Mucosa of gallbladder (tissue), 1 donor: ENCODE results near the gene ZSCAN22. TPM values are rescaled to one million over a fixed set of nuclear protein-coding genes. Genes with fewer than 3 reads are reported as not detected.
A peak's percentile ranks its signal among the peaks of the same experiment; 100 is the strongest.

ENCODE experiments used
- DNase-seq: peaks from one replicate; pipeline ENCODE4 v3.0.0-alpha.2; 2020; ENCODE audit warnings: low spot score
- total RNA-seq: library from RNA; stranded (reverse); gene quantifications from one replicate; pipeline ENCODE4 v1.2.1, GENCODE V29; 2021
- donor health status: DM: no; HTN: no; CAD: no.

Gene ZSCAN22
- total RNA-seq, 1 donor from 2014 or later: 4.7 TPM

- no peak for DNase-seq
Measured at GRCh38 chr19:58351990-58352755, 25.4 kb downstream of the ZSCAN22 start.

GRCh38 chr19:58352760-58353671, 26.2 kb downstream of the ZSCAN22 start, which contains the start of gene A1BG:
Gene A1BG (minus strand): TSS chr19:58353492. CDS start chr19:58353437, 55 bp downstream.
- no peak for DNase-seq

- no peak for DNase-seq
Measured at GRCh38 chr19:58353717-58354477, 27.1 kb downstream of the ZSCAN22 start.

- DNase-seq: no peak
Measured at GRCh38 chr19:58354478-58355030, 27.8 kb downstream of the ZSCAN22 start.

- DNase-seq: no peak
Measured at GRCh38 chr19:58355215-58355796, 28.5 kb downstream of the ZSCAN22 start.

- no peak for DNase-seq
Measured at GRCh38 chr19:58355908-58356765, 29.3 kb downstream of the ZSCAN22 start.

GRCh38 chr19:58356766-58357480, 30.1 kb downstream of the ZSCAN22 start:
- no peak for DNase-seq

GRCh38 chr19:58357481-58358145, 30.8 kb downstream of the ZSCAN22 start:
- DNase-seq: no peak

GRCh38 chr19:58361900-58362271, 35.1 kb downstream of the ZSCAN22 start:
- DNase-seq: no peak

GRCh38 chr19:58362272-58362994, 35.6 kb downstream of the ZSCAN22 start, which contains the start of gene ZNF497:
Gene ZNF497 (minus strand): TSS chr19:58362751. CDS start chr19:58357635, 5,116 bp downstream.
- DNase-seq: peak; percentile 98

- DNase-seq: no peak
Measured at GRCh38 chr19:58364146-58364545, 37.4 kb downstream of the ZSCAN22 start.

GRCh38 chr19:58366585-58367430, 40.0 kb downstream of the ZSCAN22 start:
- DNase-seq: no peak

- DNase-seq: no peak
Measured at GRCh38 chr19:58367698-58368454, 41.1 kb downstream of the ZSCAN22 start.

- no peak for DNase-seq
Measured at GRCh38 chr19:58368561-58369360, 42.0 kb downstream of the ZSCAN22 start.

- no peak for DNase-seq
Measured at GRCh38 chr19:58372311-58373133, 45.7 kb downstream of the ZSCAN22 start.
